HL-60/S4 treated with retinoic acid at 250 ng/mL for 4 days and 3 days (cell line): Measurements from ENCODE around the gene PPP4R2.
"Not testable (repeated sequence)": the region's sequence is repeated elsewhere in the genome, so short reads cannot be mapped to it uniquely, and the experiment has no call there.

Source experiments
- in situ Hi-C: fragments of 300-500 bp; cut with MboI; formaldehyde crosslinking; loops from 2 replicates; pipeline ENCODE4 v1.7.0; 2022; ENCODE audit warnings: low sequenced_read_pairs

Gene PPP4R2

GRCh38 chr3:72976281-72976741 lies 20.3 kb upstream of the PPP4R2 start:
- in situ Hi-C loops: no loop called here

- in situ Hi-C loops: no loop called here
These were observed 19.4 kb upstream of the PPP4R2 start for GRCh38 chr3:72977060-72977808.

DNA sequence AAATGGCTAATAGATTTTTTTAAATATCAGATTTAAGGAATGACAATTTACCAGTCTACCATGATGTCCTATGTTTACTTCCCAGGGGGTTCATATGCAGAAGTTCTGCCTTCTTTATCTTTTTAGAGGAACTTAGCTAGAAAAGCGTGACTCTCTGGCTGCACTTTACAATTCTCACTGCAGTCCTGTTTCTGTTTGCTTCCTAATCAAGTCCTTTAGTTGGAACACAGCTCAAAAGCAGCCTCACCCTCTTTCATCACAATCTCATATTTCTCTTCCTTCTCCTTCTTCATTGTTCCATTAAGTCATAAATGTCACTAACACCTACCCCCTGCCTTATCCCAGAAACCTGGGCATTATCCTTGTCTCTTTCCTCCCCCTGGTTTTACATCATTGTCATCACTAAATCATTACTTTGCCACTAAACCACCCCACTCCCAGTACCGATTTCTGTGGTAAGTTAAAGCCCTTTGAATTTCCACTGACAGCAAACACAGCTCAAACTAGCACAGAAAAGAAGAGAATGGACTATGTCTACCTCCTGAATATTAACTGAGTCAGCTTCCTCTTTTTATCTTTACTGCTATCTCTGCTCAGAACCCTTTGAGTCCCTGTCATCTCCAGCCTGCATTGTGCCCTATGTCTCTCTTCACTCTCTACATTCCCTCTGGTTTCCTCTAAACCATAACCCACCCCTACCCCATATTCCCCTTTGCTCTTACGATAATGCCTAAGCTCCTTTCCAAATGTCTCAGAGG lies 13.8 kb upstream of the PPP4R2 start:
- in situ Hi-C loops: no loop called here

DNA sequence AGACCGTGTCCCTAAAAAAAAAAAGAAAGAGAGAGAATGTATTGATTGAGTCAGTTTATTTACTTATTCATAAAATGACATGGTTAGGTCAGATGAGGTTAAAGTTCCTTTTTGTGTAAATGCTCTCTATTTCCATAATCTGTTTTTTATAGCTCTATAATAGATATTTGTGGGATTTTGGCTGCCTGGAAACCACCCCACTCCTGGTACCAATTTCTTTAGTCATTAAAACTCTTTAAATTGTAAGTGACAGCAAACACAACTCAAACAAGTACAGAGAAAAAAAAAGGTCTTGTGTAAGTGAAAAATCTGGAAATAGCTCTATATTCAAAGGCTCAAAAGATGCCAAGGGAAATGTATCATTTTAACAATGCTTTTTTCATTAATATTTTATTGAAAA lies 11.0 kb upstream of the PPP4R2 start:
- in situ Hi-C loops: no loop called here

DNA sequence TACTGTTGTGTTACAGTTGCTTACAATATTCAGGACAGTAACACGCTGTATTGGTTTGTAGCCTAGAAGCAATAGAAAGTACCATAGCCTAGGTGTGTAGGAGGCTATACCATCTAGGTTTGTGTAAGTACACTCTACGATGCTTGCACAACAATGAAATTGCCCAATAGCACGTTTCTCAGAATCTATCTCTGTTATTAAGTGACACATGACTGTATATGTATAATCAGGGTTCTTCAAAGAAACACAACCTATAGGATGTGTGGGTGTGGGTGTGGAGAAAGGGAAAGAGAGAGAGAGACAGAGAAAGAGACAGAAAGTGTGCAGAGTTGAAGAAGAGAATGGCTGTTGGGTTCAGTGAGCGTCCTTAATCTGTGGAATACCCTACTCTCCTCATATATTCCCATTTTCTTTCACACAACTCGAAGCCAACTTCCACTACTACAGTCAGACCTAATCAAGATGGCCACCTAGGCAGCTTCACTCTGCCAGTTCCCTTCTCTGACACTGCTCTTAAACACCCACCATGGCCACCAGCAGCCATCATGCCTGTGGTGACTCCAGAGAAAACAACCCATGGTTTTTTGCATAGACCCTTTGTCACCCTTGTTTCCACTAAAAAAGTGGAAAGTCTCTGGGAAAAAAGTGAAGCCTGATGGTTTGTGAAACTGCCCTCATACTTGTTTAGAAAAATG lies 5.8 kb upstream of the PPP4R2 start:
- in situ Hi-C loops: no loop called here

- in situ Hi-C loops: no loop called here
These were observed 5.1 kb upstream of the PPP4R2 start for GRCh38 chr3:72991522-72991921.

DNA sequence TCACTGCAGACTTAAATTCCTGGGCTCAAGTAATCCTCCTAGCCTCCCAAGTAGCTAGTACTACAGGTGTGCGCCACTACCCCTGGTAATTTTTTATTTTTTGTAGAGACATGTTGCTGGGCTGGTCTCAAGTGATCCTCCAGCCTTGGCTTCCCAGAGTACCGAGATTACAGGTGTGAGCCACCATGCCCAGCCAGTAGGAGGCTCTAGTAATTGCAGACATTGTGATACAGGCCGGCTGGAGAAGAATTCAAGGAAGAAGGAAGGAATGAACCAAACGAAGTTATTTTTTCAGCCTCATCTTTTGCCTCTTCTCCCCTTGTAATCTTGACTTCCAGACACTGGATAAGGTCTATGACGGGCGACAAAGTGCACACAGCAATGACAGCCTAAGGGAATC lies 3.2 kb upstream of the PPP4R2 start:
- in situ Hi-C loops: no loop called here

- in situ Hi-C loops: no loop called here
These were observed 1.3 kb upstream of the PPP4R2 start for GRCh38 chr3:72995337-72995736.

DNA sequence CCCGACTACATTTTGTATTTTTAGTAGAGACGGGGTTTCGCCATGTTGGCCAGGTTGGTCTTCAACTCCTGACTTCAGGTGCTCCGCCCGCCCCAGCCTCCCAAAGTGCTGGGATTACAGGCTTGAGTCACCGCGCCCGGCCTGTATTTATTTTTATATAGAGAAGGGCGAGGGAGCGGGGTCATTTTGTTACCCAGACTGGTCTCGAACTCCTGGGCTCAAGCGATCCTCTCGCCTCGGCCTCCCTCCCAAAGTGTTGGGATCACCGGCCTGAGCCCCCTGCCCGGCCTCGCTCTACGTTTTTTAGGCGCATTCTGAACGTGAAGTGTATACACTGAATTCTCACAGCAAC lies 514 bp upstream of the PPP4R2 start:
- in situ Hi-C loops: no loop called here

- in situ Hi-C loops: no loop called here
These were observed 880 bp downstream of the PPP4R2 start for GRCh38 chr3:72997421-72997961.

GRCh38 chr3:72998466-72998865 lies 1.9 kb downstream of the PPP4R2 start:
- in situ Hi-C loops: no loop called here

GRCh38 chr3:72999951-73000350 lies 3.3 kb downstream of the PPP4R2 start:
- in situ Hi-C loops: no loop called here

GRCh38 chr3:73003050-73003449 lies 6.4 kb downstream of the PPP4R2 start:
- in situ Hi-C loops: not testable (repeated sequence)

DNA sequence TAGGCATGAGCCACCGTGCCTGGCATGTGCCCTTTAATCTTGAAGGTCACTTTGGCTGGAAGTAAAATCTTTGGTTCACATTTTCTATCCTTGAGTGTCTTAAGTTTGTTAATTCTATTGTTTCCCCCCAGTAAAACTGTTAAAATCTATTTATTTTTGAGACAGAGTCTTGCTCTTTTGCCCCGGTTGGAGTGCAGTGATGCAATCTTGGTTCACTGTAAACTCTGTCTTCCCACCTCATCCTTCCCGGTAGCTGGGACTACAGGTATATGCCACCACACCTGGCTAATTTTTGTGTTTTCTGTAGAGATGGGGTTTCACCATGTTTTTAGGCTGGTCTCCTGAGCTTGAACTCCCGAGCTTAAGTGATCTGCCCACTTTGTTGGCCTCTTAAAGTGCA lies 7.7 kb downstream of the PPP4R2 start:
- in situ Hi-C loops: no loop called here

- in situ Hi-C loops: no loop called here
These were observed 11.5 kb downstream of the PPP4R2 start for GRCh38 chr3:73007992-73008712.

- in situ Hi-C loops: no loop called here
These were observed 12.4 kb downstream of the PPP4R2 start for GRCh38 chr3:73009008-73009407.

- in situ Hi-C loops: no loop called here
These were observed 13.1 kb downstream of the PPP4R2 start for GRCh38 chr3:73009750-73010149.

- in situ Hi-C loops: no loop called here
These were observed 13.5 kb downstream of the PPP4R2 start for GRCh38 chr3:73010158-73010557.

- in situ Hi-C loops: no loop called here
These were observed 21.7 kb downstream of the PPP4R2 start for GRCh38 chr3:73018298-73018697.

- in situ Hi-C loops: no loop called here
These were observed 22.3 kb downstream of the PPP4R2 start for GRCh38 chr3:73018790-73019441.
